ENCODE measurements around the gene DEK.
A peak's percentile ranks its signal among the peaks of the same experiment; 100 is the strongest.

DEK gene

GRCh38 chr6:18265787-18266522, 1.6 kb upstream of the DEK start:
- no peak for DNase-seq

- DNase-seq: no peak
Measured at GRCh38 chr6:18264923-18265377, 620 bp upstream of the DEK start.

GRCh38 chr6:18263418-18264218, 712 bp downstream of the DEK start:
- no peak for DNase-seq

GRCh38 chr6:18262702-18263417, 1.5 kb downstream of the DEK start:
- DNase-seq: peak; percentile 39

GRCh38 chr6:18261877-18262276, 2.5 kb downstream of the DEK start:
- DNase-seq: no peak

- DNase-seq: peak; percentile 10
Measured at GRCh38 chr6:18260448-18261106, 3.8 kb downstream of the DEK start.

- DNase-seq: no peak
Measured at GRCh38 chr6:18259675-18260447, 4.5 kb downstream of the DEK start.

- DNase-seq: no peak
Measured at GRCh38 chr6:18254793-18255192, 9.5 kb downstream of the DEK start.

GRCh38 chr6:18253635-18254034, 10.7 kb downstream of the DEK start:
- DNase-seq: no peak

GRCh38 chr6:18249271-18249670, 15.1 kb downstream of the DEK start:
- no peak for DNase-seq

- no peak for DNase-seq
Measured at GRCh38 chr6:18248698-18249097, 15.6 kb downstream of the DEK start.

- DNase-seq: no peak
Measured at GRCh38 chr6:18247002-18247401, 17.3 kb downstream of the DEK start.

GRCh38 chr6:18246205-18246604, 18.1 kb downstream of the DEK start:
- no peak for DNase-seq

GRCh38 chr6:18245642-18246041, 18.7 kb downstream of the DEK start:
- peak; percentile 20 for DNase-seq

- no peak for DNase-seq
Measured at GRCh38 chr6:18245079-18245478, 19.3 kb downstream of the DEK start.

GRCh38 chr6:18244251-18244650, 20.1 kb downstream of the DEK start:
- DNase-seq: no peak

- no peak for DNase-seq
Measured at GRCh38 chr6:18243302-18243893, 20.9 kb downstream of the DEK start.

GRCh38 chr6:18242062-18242851, 22.1 kb downstream of the DEK start:
- no peak for DNase-seq

- DNase-seq: no peak
Measured at GRCh38 chr6:18241208-18242038, 22.9 kb downstream of the DEK start.

GRCh38 chr6:18240230-18240629, 24.1 kb downstream of the DEK start:
- DNase-seq: no peak

Data from stimulated activated naive CD4-positive, alpha-beta T cell treated with Interleukin-2 at 50 U/mL for 16 hours (primary cell).